A673 (cell line): ENCODE results near the gene WSCD2. TPM values are rescaled to one million over a fixed set of nuclear protein-coding genes. Genes with fewer than 3 reads are reported as not detected.

Experiments used
- Bru-seq: library from RNA; stranded (reverse); fragments of 400-500 nt; gene quantifications from one replicate; lab custom pipeline; 2021; lab: Mats Ljungman, UMichigan
- BruChase-seq, 2 experiments: library from RNA; stranded (reverse); fragments of 400-500 nt; gene quantifications; one replicate each; lab custom pipeline; 2021; lab: Mats Ljungman, UMichigan
- BruUV-seq: library from RNA; stranded (reverse); fragments of 400-500 nt; replicated peaks from 2 replicates; lab custom pipeline; 2021; lab: Mats Ljungman, UMichigan
- CTCF ChIA-PET: fragments of 300-600 bp; sonication (Branson Sonifier 250); formaldehyde crosslinking; loops from one replicate; lab custom pipeline; 2022; ENCODE audit warnings: antibody characterized with exemption; lab: Charles Lee
- POLR2A ChIA-PET: fragments of 300-600 bp; sonication (Branson Sonifier 250); formaldehyde crosslinking; loops from one replicate; lab custom pipeline; 2022; ENCODE audit warnings: antibody characterized with exemption; ENCODE audit not compliant: low non-redundant PET; lab: Charles Lee
- DNase-seq: peaks from one replicate; pipeline ENCODE4 v3.0.0-alpha.2; 2015; ENCODE audit warnings: low spot score
- H3K27ac ChIP-seq: fragments of 200-600 bp; sonication (generic); 2 replicates; pipeline ENCODE4 v1.5.1; 2016; ENCODE audit warnings: mixed run types, low read depth, mild to moderate bottlenecking, mixed read lengths, antibody characterized with exemption, low read length; ENCODE audit not compliant: poor library complexity, severe bottlenecking
- H3K27me3 ChIP-seq: fragments of 200-600 bp; sonication (generic); replicated peaks from 2 replicates; pipeline ENCODE4 v1.6.1; 2017; ENCODE audit warnings: mixed run types, low read depth, mild to moderate bottlenecking, mixed read lengths, antibody characterized with exemption, low read length; ENCODE audit not compliant: insufficient read depth, poor library complexity
- H3K36me3 ChIP-seq: fragments of 200-600 bp; sonication (generic); 2 replicates; pipeline ENCODE4 v1.6.1; 2016; ENCODE audit warnings: mixed run types, mild to moderate bottlenecking, mixed read lengths, antibody characterized with exemption, low read length; ENCODE audit not compliant: insufficient read depth, poor library complexity, severe bottlenecking
- H3K4me1 ChIP-seq: fragments of 200-600 bp; sonication (generic); 2 replicates; pipeline ENCODE4 v1.6.1; 2017; ENCODE audit warnings: mixed run types, mild to moderate bottlenecking, mixed read lengths, antibody characterized with exemption, low read length; ENCODE audit not compliant: insufficient read depth, poor library complexity, severe bottlenecking
- H3K4me3 ChIP-seq: fragments of 200-600 bp; sonication (generic); 2 replicates; pipeline ENCODE4 v1.5.1; 2016; ENCODE audit warnings: low read depth, mixed run types, mild to moderate bottlenecking, mixed read lengths, low read length; ENCODE audit not compliant: poor library complexity, severe bottlenecking
- H3K9me3 ChIP-seq: fragments of 200-600 bp; sonication (generic); 2 replicates; pipeline ENCODE4 v1.6.1; 2016; ENCODE audit warnings: mixed run types, low read depth, mild to moderate bottlenecking, mixed read lengths, antibody characterized with exemption, low read length; ENCODE audit not compliant: poor library complexity, severe bottlenecking
- EZH2 ChIP-seq: fragments of 200-600 bp; sonication (generic); IDR thresholded peaks from 2 replicates; pipeline ENCODE4 v1.6.1; 2017; ENCODE audit warnings: borderline replicate concordance, low read depth, mild to moderate bottlenecking, mixed read lengths, antibody characterized with exemption, low read length; ENCODE audit not compliant: poor library complexity, severe bottlenecking
- intact Hi-C: fragments of 100-400 bp; cut with micrococcal nuclease; formaldehyde crosslinking; loops from one replicate; pipeline ENCODE4 v1.10.0; 2022; ENCODE audit not compliant: unreplicated experiment
- long read RNA-seq: library from polyadenylated mRNA; stranded (forward); transcript quantifications from one replicate; pipeline ENCODE4 v2.0.0, GENCODE V29; 2022
- total RNA-seq: library from RNA; stranded (reverse); gene quantifications from 2 replicates; pipeline ENCODE4 v1.2.3, GENCODE V29; 2021
- TF ChIP-seq, protein P1 (sequence below): fragments of 300-800, 200-600 bp; sonication (generic); conservative IDR thresholded peaks from 2 replicates; pipeline ENCODE4 v1.5.1; 2017; ENCODE audit warnings: low read depth, mild to moderate bottlenecking, antibody characterized with exemption, low read length, moderate library complexity, mixed read lengths

Gene WSCD2
- total RNA-seq, result not detected in 2 replicates
- Bru-seq, nascent RNA, result not detected
- percentile 0 among the genes with signal in this experiment for BruChase-seq, experiment 1, labeled RNA remaining after a 2-hour chase
- percentile 1 among the genes with signal in this experiment for BruChase-seq, experiment 2, labeled RNA remaining after a 6-hour chase
- long read RNA-seq, result 0 reads

GRCh38 chr12:108129017-108129812 lies at the start of gene WSCD2:
Gene WSCD2, plus strand, starts transcription at chr12:108129288. Its CDS starts 66,545 bp downstream, at chr12:108195833.
- Histone ChIP-seq H3K4me1 (no peaks in the 10 kb centered on the region), H3K9me3 (no peaks in the 10 kb centered on the region), H3K27ac (no peak within 1 kb of the TSS), H3K36me3 (no peaks in the 10 kb centered on the region), H3K4me3 (peak within 1 kb of the TSS; percentile 36), H3K27me3 (peaks cover 94% of the 10 kb centered on the region)
- intact Hi-C loops, result loop anchor here (10.0 kb wide), 1 partner anchor 326 kb away; no protein-coding TSS in a partner anchor
- POLR2A ChIA-PET, result no interaction called here
- DNase-seq, result peak; percentile 69
- no TSS peak for BruUV-seq
- TF ChIP-seq EZH2, result no peak
- TF ChIP-seq, protein P1, sequence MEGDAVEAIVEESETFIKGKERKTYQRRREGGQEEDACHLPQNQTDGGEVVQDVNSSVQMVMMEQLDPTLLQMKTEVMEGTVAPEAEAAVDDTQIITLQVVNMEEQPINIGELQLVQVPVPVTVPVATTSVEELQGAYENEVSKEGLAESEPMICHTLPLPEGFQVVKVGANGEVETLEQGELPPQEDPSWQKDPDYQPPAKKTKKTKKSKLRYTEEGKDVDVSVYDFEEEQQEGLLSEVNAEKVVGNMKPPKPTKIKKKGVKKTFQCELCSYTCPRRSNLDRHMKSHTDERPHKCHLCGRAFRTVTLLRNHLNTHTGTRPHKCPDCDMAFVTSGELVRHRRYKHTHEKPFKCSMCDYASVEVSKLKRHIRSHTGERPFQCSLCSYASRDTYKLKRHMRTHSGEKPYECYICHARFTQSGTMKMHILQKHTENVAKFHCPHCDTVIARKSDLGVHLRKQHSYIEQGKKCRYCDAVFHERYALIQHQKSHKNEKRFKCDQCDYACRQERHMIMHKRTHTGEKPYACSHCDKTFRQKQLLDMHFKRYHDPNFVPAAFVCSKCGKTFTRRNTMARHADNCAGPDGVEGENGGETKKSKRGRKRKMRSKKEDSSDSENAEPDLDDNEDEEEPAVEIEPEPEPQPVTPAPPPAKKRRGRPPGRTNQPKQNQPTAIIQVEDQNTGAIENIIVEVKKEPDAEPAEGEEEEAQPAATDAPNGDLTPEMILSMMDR, result peak; percentile 23; the same call in 1 of the 2 replicates
- CTCF ChIA-PET, result interaction anchor here (0.6 kb wide), 2 partner anchors 79 to 724 kb away, joined by 3 to 5 read pairs; no protein-coding TSS in a partner anchor

- no peak for DNase-seq
- TF ChIP-seq EZH2, result no peak
- Histone ChIP-seq H3K9me3 (no peaks in the 10 kb centered on the region), H3K4me1 (no peaks in the 10 kb centered on the region), H3K27ac (no peak overlapping the region), H3K4me3 (no peak overlapping the region), H3K36me3 (no peaks in the 10 kb centered on the region), H3K27me3 (peaks cover 5% of the 10 kb centered on the region)
- ChIA-PET CTCF (interaction anchor here (0.7 kb wide), 1 partner anchor 56 kb away, joined by 4 read pairs; no protein-coding TSS in a partner anchor), POLR2A (no interaction called here)
- BruUV-seq, result no TSS peak
- intact Hi-C loops, result no loop called here
Measured at GRCh38 chr12:108079721-108080120, 49.4 kb upstream of the WSCD2 start.

DNA sequence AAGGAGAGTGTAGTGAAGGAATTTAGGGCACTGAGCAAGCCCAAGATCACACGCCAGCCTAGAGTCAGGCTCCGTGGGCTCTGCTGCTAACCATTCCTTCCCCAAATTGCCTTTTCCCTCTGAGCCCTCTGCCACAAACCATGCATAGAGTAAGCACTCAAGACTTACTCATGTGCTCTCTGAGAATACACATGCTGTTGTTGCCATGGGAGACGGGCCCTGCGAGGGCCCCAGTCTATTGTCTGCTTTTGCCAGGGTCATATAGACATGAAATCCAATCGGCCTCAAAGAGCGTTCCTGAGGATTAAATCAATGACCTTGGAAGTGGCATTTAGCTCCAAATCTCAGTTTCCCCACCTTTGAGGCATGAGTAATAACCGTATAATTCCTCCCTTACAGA lies 48.7 kb upstream of the WSCD2 start:
- Histone ChIP-seq H3K36me3 (no peaks in the 10 kb centered on the region), H3K27ac (no peak overlapping the region), H3K9me3 (no peaks in the 10 kb centered on the region), H3K27me3 (peaks cover 5% of the 10 kb centered on the region), H3K4me1 (no peaks in the 10 kb centered on the region), H3K4me3 (no peak overlapping the region)
- POLR2A ChIA-PET, result no interaction called here
- CTCF ChIA-PET, result no interaction called here
- intact Hi-C loops, result no loop called here
- no peak for TF ChIP-seq EZH2
- TF ChIP-seq, protein P1, result no peak
- no peak for DNase-seq
- BruUV-seq, result no TSS peak
